Spleen (tissue), 7 donors: ENCODE measurements around the gene NMRK2.

ENCODE experiments used
- POLR2A ChIP-seq, 3 donors: fragments of 450-650 bp; IDR thresholded peaks; one replicate each; pipeline ENCODE4 v1.5.1; 2017; ENCODE audit warnings: antibody characterized with exemption in 3 of 3, mild to moderate bottlenecking in 1 of 3
- TF ChIP-seq, protein P1 (sequence below), 11 experiments: fragments of 200-600 bp in 7 of 11; fragments of 450-650 bp in 4 of 11; sonication (generic) in 4 of 11; IDR thresholded peaks in 8 of 11; conservative IDR thresholded peaks in 3 of 11; 1 replicate in 7 of 11; 2 replicates in 4 of 11; pipeline versions ENCODE4 v1.4.0 to v1.8.0; 2016 to 2021; ENCODE audit warnings: antibody characterized with exemption in 11 of 11, inconsistent platforms in 4 of 11, mild to moderate bottlenecking in 1 of 11
- donor health status: DM: no; HTN: no; CAD: no; lungs with moderate emphysema.
- donor health status: DM: no; HTN: no; CAD: no.
- donor health status: DM: no; HTN: no; CAD: no.

DNA sequence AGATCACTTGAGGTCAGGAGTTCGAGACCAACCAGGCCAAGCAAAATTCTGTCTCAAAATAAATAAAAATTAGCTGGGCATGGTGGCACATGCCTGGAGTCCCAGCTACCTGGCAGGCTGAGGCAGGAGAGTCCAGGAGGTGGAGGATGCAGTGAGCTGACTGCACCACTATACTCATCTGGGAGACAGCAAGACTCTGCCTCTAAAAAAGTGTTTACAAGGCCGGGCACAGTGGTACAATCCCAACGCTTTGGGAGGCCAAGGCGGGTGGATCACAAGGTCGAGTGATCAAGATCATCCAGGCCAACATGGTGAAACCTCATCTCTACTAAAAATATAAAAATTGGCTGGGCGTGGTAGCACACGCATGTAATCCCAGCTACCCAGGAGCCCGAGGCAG, 42.3 kb downstream of the NMRK2 start:
- TF ChIP-seq, protein P1, sequence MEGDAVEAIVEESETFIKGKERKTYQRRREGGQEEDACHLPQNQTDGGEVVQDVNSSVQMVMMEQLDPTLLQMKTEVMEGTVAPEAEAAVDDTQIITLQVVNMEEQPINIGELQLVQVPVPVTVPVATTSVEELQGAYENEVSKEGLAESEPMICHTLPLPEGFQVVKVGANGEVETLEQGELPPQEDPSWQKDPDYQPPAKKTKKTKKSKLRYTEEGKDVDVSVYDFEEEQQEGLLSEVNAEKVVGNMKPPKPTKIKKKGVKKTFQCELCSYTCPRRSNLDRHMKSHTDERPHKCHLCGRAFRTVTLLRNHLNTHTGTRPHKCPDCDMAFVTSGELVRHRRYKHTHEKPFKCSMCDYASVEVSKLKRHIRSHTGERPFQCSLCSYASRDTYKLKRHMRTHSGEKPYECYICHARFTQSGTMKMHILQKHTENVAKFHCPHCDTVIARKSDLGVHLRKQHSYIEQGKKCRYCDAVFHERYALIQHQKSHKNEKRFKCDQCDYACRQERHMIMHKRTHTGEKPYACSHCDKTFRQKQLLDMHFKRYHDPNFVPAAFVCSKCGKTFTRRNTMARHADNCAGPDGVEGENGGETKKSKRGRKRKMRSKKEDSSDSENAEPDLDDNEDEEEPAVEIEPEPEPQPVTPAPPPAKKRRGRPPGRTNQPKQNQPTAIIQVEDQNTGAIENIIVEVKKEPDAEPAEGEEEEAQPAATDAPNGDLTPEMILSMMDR (IDR thresholded peaks at IDR 0.05 in 8 of 11, conservative IDR thresholded peaks at IDR 0.05 in 3 of 11) = no peak
- no peak for TF ChIP-seq POLR2A (IDR thresholded peaks at IDR 0.05)
